ENCODE measurements around the gene KDM6A.

Gene KDM6A

GRCh38 chrX:44918722-44919121 lies 45.7 kb downstream of the KDM6A start:
- TF ChIP-seq, protein P1, sequence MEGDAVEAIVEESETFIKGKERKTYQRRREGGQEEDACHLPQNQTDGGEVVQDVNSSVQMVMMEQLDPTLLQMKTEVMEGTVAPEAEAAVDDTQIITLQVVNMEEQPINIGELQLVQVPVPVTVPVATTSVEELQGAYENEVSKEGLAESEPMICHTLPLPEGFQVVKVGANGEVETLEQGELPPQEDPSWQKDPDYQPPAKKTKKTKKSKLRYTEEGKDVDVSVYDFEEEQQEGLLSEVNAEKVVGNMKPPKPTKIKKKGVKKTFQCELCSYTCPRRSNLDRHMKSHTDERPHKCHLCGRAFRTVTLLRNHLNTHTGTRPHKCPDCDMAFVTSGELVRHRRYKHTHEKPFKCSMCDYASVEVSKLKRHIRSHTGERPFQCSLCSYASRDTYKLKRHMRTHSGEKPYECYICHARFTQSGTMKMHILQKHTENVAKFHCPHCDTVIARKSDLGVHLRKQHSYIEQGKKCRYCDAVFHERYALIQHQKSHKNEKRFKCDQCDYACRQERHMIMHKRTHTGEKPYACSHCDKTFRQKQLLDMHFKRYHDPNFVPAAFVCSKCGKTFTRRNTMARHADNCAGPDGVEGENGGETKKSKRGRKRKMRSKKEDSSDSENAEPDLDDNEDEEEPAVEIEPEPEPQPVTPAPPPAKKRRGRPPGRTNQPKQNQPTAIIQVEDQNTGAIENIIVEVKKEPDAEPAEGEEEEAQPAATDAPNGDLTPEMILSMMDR (IDR thresholded peaks at IDR 0.05; ENCODE audit: low read depth, low read length, missing control alignments), result no peak
- H3K4me3 ChIP-seq (ENCODE audit: low read depth, low read length), result no peak overlapping the region
- in situ Hi-C loops (cut with HindIII; ENCODE audit: low sequenced_read_pairs), result no loop called here
- DNase-seq (ENCODE audit: low read depth), result no peak

GRCh38 chrX:44922980-44923379 lies 50.0 kb downstream of the KDM6A start:
- in situ Hi-C loops (cut with HindIII; ENCODE audit: low sequenced_read_pairs), result no loop called here
- TF ChIP-seq, protein P1 (IDR thresholded peaks at IDR 0.05; ENCODE audit: low read depth, low read length, missing control alignments), result no peak
- no peak overlapping the region for H3K4me3 ChIP-seq (ENCODE audit: low read depth, low read length)
- DNase-seq (ENCODE audit: low read depth), result no peak

- in situ Hi-C loops (cut with HindIII; ENCODE audit: low sequenced_read_pairs), result no loop called here
- DNase-seq (ENCODE audit: low read depth), result no peak
- TF ChIP-seq, protein P1 (IDR thresholded peaks at IDR 0.05; ENCODE audit: low read depth, low read length, missing control alignments), result no peak
- no peak overlapping the region for H3K4me3 ChIP-seq (ENCODE audit: low read depth, low read length)
Observed at GRCh38 chrX:44927398-44927797, 54.4 kb downstream of the KDM6A start.

DNA sequence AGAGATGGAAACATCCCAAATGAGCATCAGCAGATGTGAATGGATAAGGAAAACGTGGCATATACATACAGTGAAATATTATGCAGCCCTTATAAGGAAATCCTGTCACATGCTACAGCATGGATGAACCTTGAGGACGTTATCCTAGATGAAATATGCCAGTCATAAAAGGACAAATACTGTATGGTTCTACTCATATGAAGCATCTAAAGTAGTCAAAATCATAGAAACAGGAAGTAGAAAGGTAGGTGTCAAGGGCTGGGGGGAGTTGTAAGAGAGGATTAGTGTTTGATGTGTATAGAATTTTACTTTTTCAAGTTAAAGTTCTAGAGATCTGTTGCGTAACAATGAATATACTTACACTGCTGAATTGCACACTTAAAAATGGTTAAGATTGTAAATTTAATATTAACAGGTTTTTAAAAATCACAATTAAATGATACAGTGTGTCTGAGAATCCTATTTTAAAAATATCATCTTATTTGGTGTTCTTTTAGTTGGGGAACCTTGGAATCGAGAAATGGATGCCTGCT lies 58.5 kb downstream of the KDM6A start:
- in situ Hi-C loops (cut with HindIII; ENCODE audit: low sequenced_read_pairs), result no loop called here
- H3K4me3 ChIP-seq (ENCODE audit: low read depth, low read length), result no peak overlapping the region
- no peak for DNase-seq (ENCODE audit: low read depth)
- TF ChIP-seq, protein P1 (IDR thresholded peaks at IDR 0.05; ENCODE audit: low read depth, low read length, missing control alignments), result no peak

DNA sequence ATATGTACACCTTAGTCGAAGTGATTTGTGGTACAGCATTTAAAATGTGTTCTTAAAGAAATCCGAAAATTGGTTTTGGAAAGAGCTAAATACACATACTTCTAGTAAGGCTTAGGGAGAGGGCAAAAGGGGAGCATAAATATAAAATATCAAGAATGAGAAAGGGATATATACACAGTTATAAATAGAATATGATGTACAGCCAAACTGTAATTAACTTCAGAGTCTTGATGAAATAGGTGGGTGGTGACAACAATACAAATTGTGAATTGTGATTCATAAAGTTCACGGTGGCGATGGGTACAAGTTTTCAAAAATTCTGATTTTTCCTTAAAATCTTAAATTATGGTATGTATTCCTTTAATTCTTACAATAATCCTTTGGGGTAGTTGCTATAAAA lies 62.2 kb downstream of the KDM6A start:
- no peak for DNase-seq (ENCODE audit: low read depth)
- no peak overlapping the region for H3K4me3 ChIP-seq (ENCODE audit: low read depth, low read length)
- in situ Hi-C loops (cut with HindIII; ENCODE audit: low sequenced_read_pairs), result no loop called here
- TF ChIP-seq, protein P1 (IDR thresholded peaks at IDR 0.05; ENCODE audit: low read depth, low read length, missing control alignments), result no peak

DNA sequence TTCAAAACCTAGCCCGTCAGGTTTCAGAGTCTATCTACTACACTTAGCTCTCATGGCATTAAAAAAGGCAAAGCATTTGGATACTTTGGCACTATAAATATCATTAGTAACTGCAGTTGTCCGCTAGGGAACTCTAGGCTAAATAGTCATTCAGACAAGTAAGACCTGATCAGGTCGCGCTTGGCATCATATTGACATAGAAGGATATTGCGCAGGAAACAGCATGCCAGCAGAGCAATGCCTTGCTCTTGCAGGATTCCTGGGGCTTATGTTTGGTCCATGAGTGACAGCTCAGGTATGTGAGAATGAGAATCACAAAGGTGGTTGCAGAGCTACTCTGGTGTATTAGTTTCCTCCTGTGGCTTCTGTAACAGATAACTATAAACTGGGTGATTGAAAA lies 62.7 kb downstream of the KDM6A start:
- TF ChIP-seq, protein P1 (IDR thresholded peaks at IDR 0.05; ENCODE audit: low read depth, low read length, missing control alignments), result no peak
- no peak overlapping the region for H3K4me3 ChIP-seq (ENCODE audit: low read depth, low read length)
- no peak for DNase-seq (ENCODE audit: low read depth)
- in situ Hi-C loops (cut with HindIII; ENCODE audit: low sequenced_read_pairs), result no loop called here

DNA sequence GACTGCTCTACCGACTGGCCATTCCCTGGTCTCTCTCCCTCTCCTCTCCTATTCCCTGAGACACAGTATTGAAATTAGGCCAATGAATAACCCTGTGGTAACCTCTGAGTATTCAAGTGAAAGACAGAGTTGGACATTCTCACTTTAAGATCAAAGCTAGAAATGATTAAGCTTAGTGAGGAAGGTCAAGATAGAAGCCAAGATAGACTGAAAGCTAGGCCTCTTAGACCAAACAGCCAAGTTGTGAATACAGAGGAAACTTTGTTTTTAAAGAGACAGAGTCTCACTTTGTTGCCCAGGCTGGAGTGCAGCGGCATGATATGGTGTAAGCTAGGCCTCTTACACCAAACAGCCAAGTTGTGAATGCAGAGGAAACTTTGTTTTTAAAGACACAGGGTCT lies 64.6 kb downstream of the KDM6A start:
- DNase-seq (ENCODE audit: low read depth), result no peak
- in situ Hi-C loops (cut with HindIII; ENCODE audit: low sequenced_read_pairs), result no loop called here
- TF ChIP-seq, protein P1 (IDR thresholded peaks at IDR 0.05; ENCODE audit: low read depth, low read length, missing control alignments), result no peak
- no peak overlapping the region for H3K4me3 ChIP-seq (ENCODE audit: low read depth, low read length)

All from astrocyte of the cerebellum (primary cell).